HG02943 (cell line): ENCODE measurements around the gene CBLB.
"Not testable (repeated sequence)": the region's sequence is repeated elsewhere in the genome, so short reads cannot be mapped to it uniquely, and the experiment has no call there.

Experiments used
- ATAC-seq: cut with Tn5 transposase; IDR thresholded peaks from one replicate; pipeline ENCODE4 v1.9.1; 2021; ENCODE audit warnings: mild to moderate bottlenecking, low read depth, moderate library complexity; ENCODE audit not compliant: unreplicated experiment

CBLB gene

GRCh38 chr3:105823149-105823867 lies 45.5 kb downstream of the CBLB start:
- ATAC-seq: no peak

- no peak for ATAC-seq
Measured at GRCh38 chr3:105822171-105823123, 46.4 kb downstream of the CBLB start.

- ATAC-seq: no peak
Measured at GRCh38 chr3:105821433-105821832, 47.4 kb downstream of the CBLB start.

DNA sequence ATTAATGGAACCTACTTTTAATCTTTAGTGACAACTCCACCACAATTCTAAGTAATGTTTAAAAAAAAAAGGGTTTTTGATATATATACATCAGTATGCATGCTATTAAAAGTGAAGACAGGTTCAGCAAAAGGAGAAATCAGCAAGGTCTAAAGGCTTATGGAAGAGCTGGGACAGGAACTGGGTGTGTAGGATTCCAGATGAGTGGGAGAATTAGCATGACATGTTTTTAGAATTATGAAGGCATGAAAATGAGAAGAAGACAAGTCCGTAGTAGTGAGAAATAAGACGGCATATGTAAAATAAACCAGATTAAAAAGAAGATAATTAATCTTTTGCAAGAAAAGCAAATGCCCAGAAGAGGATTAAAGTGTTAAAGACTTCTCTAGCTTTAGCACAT lies 52.0 kb downstream of the CBLB start:
- no peak for ATAC-seq

DNA sequence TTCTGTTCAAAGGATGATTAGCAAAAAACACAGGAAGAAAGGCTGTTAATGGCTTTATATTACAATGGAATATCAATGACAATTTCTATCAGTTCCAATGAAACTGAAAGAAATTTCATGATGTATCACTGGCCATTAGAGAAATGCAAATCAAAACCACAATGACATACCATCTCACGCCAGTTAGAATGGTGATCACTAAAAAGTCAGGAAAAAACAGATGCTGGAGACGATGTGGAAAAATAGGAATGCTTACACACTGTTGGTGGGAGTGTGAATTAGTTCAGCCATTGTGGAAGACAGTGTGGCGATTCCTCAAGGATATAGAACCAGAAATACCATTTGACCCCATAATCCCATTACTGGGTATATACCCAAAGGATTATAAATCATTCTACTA lies 53.5 kb downstream of the CBLB start:
- ATAC-seq: not testable (repeated sequence)

GRCh38 chr3:105813710-105814109 lies 55.1 kb downstream of the CBLB start:
- ATAC-seq: no peak

DNA sequence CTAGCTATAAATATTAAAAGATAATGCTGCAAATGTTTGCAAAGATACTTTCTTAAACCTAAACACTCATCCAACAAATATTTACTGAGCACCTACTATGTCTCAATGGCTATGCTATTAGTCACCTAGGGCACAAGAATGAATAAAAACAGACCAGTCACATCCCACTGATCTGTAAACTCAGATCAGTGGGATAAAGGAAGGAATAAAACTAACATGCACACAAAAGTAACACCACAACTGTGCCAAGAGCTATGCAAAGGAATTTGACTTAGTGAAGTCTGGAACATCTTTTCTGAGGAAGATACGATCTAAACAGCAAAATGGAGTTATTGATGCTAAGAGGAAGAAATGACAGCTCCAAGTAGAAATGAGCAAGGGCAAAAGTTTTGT lies 56.6 kb downstream of the CBLB start:
- ATAC-seq: no peak

DNA sequence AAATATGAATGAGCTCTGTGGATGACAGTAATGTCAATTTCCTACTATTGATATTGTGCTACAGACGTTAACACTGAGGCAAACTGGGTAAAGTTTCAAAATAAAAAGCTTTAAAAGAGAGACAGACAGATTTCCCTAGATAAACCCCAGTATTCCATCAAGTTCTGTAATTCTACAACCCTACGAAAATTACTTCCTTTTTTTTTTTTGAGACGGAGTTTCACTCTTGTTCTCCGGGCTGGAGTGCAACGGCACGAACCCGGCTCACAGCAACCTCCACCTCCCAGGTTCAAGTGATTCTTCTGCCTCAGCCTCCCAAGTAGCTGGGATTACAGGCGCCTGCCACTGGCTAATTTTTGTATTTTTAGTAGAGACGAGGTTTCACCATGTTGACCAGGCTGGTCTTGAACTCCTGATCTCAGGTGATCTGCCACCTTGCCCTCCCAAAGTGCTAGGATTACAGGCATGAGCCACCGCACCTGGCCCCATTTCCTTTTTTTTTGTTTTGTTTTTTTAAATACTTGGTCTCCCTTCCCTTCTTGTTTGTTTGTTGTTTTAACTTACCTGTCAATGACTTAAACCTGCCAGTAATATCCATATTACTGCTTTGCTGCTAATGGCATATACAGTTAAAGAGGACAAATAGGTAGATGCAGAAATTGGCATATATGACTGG lies 57.2 kb downstream of the CBLB start:
- ATAC-seq: no peak

- ATAC-seq: no peak
Measured at GRCh38 chr3:105809208-105809888, 59.5 kb downstream of the CBLB start.

DNA sequence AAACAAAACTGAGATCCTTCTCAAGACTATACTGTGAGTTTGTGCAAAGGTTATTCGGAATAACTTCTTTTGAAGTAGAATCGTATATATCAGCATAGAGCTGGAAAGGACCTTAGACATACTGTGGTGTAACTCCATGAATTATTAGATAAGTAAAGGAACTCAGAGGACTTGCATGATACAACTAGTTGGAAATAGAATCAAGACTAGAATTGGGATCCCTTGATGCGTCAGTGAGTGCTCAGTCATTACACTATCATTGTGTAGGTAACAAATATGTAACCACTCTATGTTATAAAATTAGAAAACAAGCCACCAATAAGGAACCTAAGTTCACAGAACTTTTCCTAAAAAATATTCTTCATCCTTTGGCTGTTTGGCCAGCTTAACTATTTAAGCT lies 61.1 kb downstream of the CBLB start:
- no peak for ATAC-seq

DNA sequence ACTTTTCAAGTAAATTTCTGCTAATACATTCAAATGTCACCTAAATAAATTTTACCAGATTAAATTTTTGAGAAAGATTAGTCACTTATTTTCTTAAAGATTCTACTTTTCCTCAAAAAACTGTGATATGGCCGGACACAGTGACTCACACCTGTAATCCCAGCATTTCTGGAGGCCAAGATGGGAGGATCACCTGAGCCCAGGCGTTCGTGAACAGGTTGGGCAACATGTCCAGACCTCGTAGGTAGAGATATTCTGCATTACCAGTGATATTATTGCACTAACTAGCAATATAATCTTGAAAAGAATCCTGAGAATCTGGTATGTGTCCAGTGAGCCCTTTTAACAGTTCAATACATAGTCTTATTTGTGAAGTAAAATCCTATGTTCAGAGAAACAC lies 61.7 kb downstream of the CBLB start:
- no peak for ATAC-seq

- no peak for ATAC-seq
Measured at GRCh38 chr3:105806359-105806758, 62.5 kb downstream of the CBLB start.

DNA sequence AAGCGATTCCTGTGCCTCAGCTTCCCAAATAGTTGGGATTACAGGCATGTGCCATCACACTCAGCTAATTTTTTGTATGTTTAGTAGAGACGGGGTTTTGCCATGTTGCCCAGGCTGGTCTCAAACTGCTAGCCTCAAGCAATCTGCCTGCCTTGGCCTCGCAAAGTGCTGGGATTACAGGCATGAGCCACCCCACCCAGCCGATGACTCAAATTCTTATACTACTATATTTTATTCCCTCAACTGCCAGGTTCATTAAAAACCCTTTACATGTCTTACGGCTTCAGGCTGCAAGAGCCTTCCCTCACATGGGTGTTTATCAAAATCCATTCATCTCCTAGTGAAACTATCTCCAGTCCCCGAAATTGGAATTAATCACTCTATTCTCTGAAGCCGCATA lies 63.4 kb downstream of the CBLB start:
- ATAC-seq: no peak

- ATAC-seq: no peak
Measured at GRCh38 chr3:105802118-105802706, 66.6 kb downstream of the CBLB start.

DNA sequence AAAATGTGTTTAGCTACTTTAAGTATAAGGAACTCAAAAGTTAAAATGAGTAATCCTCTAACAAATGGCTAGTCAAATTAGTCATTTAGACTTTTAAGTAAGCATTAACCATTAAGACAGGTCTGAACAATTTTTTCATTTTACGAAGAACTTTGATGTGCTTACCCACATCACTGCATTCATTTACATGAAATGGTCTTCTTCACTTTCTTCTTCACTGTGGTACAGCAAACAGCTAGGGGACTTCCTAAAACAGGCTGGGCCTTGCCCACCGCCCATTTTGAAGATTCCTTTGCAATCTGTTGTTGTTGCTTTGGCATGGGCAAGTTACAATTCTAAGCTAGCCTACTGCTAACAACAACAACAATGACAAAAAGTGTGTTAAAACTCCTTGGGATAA lies 67.4 kb downstream of the CBLB start:
- ATAC-seq: no peak

- ATAC-seq: no peak
Measured at GRCh38 chr3:105800320-105800719, 68.5 kb downstream of the CBLB start.

DNA sequence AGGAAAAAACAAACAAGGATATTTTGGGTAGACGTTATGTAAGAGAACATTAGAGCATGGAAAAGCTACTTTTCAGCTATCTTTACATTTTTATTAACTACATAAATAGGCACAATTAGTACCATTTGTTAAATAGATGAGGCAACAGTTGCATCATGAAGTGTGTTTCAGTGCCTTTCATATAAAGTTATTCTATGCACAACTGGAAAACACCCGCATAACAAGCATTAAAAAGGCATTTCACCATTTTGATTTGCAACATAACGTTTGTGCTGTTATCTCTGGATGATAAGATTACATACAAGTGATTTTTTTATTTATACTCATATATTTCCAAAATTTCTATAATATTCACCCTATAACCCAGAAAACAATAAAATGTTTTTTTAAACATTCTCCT lies 69.5 kb downstream of the CBLB start:
- no peak for ATAC-seq

DNA sequence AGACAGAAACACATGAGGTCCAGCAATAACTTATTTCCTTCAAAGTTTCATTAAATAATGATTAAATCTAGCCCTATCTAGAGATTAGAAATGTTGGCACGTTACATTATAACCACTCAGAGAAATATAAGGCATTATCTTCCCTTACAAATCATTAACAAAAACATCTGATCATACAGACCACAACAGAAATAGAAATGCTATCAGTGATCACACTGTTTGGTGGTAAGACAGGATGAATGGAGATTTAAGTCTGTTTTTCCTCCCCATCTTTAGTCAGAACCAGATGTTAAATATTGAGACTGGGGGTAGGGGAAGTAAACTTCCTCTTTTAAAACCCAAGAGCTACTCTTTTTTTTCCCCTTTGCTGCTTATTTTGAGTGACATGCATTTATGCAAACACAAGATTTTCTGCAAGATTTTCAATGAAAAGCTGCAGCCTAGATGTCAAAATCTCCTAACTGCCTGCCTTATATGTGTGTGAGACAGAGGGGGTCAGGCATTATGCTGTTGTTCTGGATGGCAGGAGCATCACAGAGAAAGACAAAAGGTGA lies 70.4 kb downstream of the CBLB start:
- peak; percentile 78 for ATAC-seq

GRCh38 chr3:105793040-105793439 lies 75.8 kb downstream of the CBLB start:
- ATAC-seq: no peak
